ENCODE results near the gene BBS1.

DNA sequence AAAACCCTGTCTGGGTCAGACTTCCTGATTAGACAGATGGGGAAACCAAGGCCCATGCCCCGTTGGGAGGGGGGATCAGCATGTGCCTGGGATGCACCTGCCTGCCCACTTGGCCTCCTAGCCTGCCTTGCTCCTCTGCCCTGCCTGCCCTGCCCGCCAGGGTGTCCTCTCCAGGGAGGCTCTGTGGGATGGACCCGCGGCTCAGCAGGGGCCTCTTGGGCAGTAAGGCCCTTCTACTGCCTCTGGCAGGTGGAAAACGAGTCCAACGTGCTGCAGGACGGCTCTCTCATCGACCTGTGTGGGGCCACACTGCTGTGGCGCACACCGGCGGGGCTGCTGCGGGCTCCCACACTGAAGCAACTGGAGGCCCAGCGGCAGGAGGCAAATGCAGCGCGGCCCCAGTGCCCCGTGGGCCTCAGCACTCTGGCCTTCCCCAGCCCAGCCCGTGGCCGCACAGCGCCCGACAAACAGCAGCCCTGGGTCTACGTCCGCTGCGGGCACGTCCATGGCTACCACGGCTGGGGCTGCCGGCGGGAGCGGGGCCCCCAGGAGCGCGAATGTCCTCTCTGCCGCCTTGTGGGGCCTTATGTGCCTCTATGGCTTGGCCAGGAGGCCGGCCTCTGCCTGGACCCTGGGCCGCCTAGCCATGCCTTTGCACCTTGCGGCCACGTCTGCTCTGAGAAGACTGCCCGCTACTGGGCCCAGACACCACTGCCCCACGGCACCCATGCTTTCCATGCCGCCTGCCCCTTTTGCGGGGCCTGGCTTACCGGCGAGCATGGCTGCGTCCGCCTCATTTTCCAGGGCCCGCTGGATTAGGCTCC, 34.9 kb upstream of the BBS1 start:
- TF ChIP-seq, protein P1, sequence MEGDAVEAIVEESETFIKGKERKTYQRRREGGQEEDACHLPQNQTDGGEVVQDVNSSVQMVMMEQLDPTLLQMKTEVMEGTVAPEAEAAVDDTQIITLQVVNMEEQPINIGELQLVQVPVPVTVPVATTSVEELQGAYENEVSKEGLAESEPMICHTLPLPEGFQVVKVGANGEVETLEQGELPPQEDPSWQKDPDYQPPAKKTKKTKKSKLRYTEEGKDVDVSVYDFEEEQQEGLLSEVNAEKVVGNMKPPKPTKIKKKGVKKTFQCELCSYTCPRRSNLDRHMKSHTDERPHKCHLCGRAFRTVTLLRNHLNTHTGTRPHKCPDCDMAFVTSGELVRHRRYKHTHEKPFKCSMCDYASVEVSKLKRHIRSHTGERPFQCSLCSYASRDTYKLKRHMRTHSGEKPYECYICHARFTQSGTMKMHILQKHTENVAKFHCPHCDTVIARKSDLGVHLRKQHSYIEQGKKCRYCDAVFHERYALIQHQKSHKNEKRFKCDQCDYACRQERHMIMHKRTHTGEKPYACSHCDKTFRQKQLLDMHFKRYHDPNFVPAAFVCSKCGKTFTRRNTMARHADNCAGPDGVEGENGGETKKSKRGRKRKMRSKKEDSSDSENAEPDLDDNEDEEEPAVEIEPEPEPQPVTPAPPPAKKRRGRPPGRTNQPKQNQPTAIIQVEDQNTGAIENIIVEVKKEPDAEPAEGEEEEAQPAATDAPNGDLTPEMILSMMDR (IDR thresholded peaks at IDR 0.05; ENCODE audit: extremely low read depth in 1 of 2, insufficient read depth in 1 of 2, low read depth in 1 of 2, low read length in 2 of 2), result no peak
- TF ChIP-seq FOS (IDR thresholded peaks at IDR 0.05; ENCODE audit: borderline replicate concordance, insufficient read depth, low read length), result no peak
- no peak for TF ChIP-seq POLR2A (IDR thresholded peaks at IDR 0.05; ENCODE audit: low read depth, low read length)
- no peak for TF ChIP-seq POLR2AphosphoS5 (IDR thresholded peaks at IDR 0.05; ENCODE audit: insufficient read depth, low read depth, low read length)
- TF ChIP-seq, protein P2, sequence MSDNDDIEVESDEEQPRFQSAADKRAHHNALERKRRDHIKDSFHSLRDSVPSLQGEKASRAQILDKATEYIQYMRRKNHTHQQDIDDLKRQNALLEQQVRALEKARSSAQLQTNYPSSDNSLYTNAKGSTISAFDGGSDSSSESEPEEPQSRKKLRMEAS (IDR thresholded peaks at IDR 0.05; ENCODE audit: insufficient read depth, insufficient read length), result no peak
- TF ChIP-seq JUN (IDR thresholded peaks at IDR 0.05; ENCODE audit: borderline replicate concordance, insufficient read depth, insufficient read length, low read depth), result no peak

All from endothelial cell of umbilical vein (primary cell).